Endodermal cell (in vitro differentiated cells): ENCODE measurements around the gene PDE4D. TPM values are rescaled to one million over a fixed set of nuclear protein-coding genes. Genes with fewer than 3 reads are reported as not detected.
"Not testable (repeated sequence)": the region's sequence is repeated elsewhere in the genome, so short reads cannot be mapped to it uniquely, and the experiment has no call there.

ENCODE experiments used
- DNase-seq: peaks from one replicate; pipeline ENCODE4 v3.0.0-alpha.2; 2017
- H3K27ac ChIP-seq: 2 replicates; pipeline ENCODE4 v1.5.1; 2013; ENCODE audit warnings: mild to moderate bottlenecking, low read depth, low read length, moderate library complexity
- H3K27me3 ChIP-seq: 2 replicates; pipeline ENCODE4 v1.6.1; 2013; ENCODE audit warnings: mild to moderate bottlenecking, low read length, moderate library complexity; ENCODE audit not compliant: insufficient read depth, control insufficient read depth, poor library complexity, severe bottlenecking
- H3K36me3 ChIP-seq: 2 replicates; pipeline ENCODE4 v1.7.0; 2013; ENCODE audit warnings: mild to moderate bottlenecking, low read length, moderate library complexity; ENCODE audit not compliant: control insufficient read depth, insufficient read depth
- H3K4me1 ChIP-seq: one replicate; pipeline ENCODE4 v1.7.0; 2013; ENCODE audit warnings: low read length; ENCODE audit not compliant: control insufficient read depth, insufficient read depth
- H3K4me3 ChIP-seq: 2 replicates; pipeline ENCODE4 v1.5.1; 2013; ENCODE audit warnings: mild to moderate bottlenecking, low read length, moderate library complexity
- H3K9ac ChIP-seq: 2 replicates; pipeline ENCODE4 v1.6.1; 2013; ENCODE audit warnings: mild to moderate bottlenecking, low read length, moderate library complexity; ENCODE audit not compliant: poor library complexity, severe bottlenecking; ENCODE audit errors: extremely low read depth
- H3K9me3 ChIP-seq: 2 replicates; pipeline ENCODE4 v1.6.1; 2013; ENCODE audit warnings: mild to moderate bottlenecking, low read length, moderate library complexity; ENCODE audit not compliant: control insufficient read depth
- H3K27ac Mint-ChIP-seq: 2 replicates; pipeline ENCODE4 v1.8.0; 2020; ENCODE audit warnings: mixed read lengths
- H3K27me3 Mint-ChIP-seq: 2 replicates; pipeline ENCODE4 v1.8.0; 2021; ENCODE audit warnings: mild to moderate bottlenecking, mixed read lengths; ENCODE audit not compliant: insufficient read depth
- H3K36me3 Mint-ChIP-seq: 2 replicates; pipeline ENCODE4 v1.8.0; 2020; ENCODE audit warnings: low read depth, mixed read lengths
- H3K4me1 Mint-ChIP-seq: 2 replicates; pipeline ENCODE4 v1.8.0; 2020; ENCODE audit warnings: mixed read lengths
- H3K4me3 Mint-ChIP-seq: 2 replicates; pipeline ENCODE4 v1.8.0; 2020; ENCODE audit warnings: mild to moderate bottlenecking, moderate library complexity, mixed read lengths
- H3K9me3 Mint-ChIP-seq: 2 replicates; pipeline ENCODE4 v1.8.0; 2020; ENCODE audit warnings: mild to moderate bottlenecking, mixed read lengths
- WGBS, 2 experiments: methylation state at CpG; one replicate each; pipeline versions ENCODE4 v1.1.5 to v1.1.7; 2013; ENCODE audit warnings: missing lambda C conversion rate in 2 of 2, mixed read lengths in 1 of 2; ENCODE audit not compliant: insufficient coverage in 1 of 2, insufficient read length in 1 of 2; 5-methylcytosine and 5-hydroxymethylcytosine counted together
- total RNA-seq, 2 donors: library from RNA; stranded (reverse); fragmentation: NEBNext Ultra II Directional in 1 of 2; extraction: Animal tissue kit (Norgen Biotek cat#: 25700) in 1 of 2; gene quantifications; 2 replicates in 1 of 2; 3 replicates in 1 of 2; pipeline ENCODE4 v1.2.1, GENCODE V29; 2021
- TF ChIP-seq, protein P1 (sequence below): fragments of 200-600 bp; sonication (generic); conservative IDR thresholded peaks from 2 replicates; pipeline ENCODE4 v1.5.0; 2021; ENCODE audit warnings: antibody characterized with exemption, mild to moderate bottlenecking

Gene PDE4D
- total RNA-seq, 2 donors from 2014 or later, result 9.2 to 11.4 TPM

- H3K4me3 ChIP-seq, result no peak overlapping the region
- H3K27me3 ChIP-seq, result no peaks in the 10 kb centered on the region
- peaks cover 8% of the 10 kb centered on the region for H3K4me1 Mint-ChIP-seq
- 94% methylated on average over 1 of the region's 3 CpGs; no CpG with 5 or more reads in 1 of the 2 experiments for WGBS, 2 experiments
- no peak overlapping the region for H3K27ac Mint-ChIP-seq
- H3K36me3 ChIP-seq, result no peaks in the 10 kb centered on the region
- H3K27ac ChIP-seq, result no peak overlapping the region
- TF ChIP-seq, protein P1, sequence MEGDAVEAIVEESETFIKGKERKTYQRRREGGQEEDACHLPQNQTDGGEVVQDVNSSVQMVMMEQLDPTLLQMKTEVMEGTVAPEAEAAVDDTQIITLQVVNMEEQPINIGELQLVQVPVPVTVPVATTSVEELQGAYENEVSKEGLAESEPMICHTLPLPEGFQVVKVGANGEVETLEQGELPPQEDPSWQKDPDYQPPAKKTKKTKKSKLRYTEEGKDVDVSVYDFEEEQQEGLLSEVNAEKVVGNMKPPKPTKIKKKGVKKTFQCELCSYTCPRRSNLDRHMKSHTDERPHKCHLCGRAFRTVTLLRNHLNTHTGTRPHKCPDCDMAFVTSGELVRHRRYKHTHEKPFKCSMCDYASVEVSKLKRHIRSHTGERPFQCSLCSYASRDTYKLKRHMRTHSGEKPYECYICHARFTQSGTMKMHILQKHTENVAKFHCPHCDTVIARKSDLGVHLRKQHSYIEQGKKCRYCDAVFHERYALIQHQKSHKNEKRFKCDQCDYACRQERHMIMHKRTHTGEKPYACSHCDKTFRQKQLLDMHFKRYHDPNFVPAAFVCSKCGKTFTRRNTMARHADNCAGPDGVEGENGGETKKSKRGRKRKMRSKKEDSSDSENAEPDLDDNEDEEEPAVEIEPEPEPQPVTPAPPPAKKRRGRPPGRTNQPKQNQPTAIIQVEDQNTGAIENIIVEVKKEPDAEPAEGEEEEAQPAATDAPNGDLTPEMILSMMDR, result no peak
- H3K27me3 Mint-ChIP-seq, result no peaks in the 10 kb centered on the region
- H3K9me3 ChIP-seq, result no peaks in the 10 kb centered on the region
- no peak overlapping the region for H3K4me3 Mint-ChIP-seq
- H3K9ac ChIP-seq, result no peak overlapping the region
- H3K36me3 Mint-ChIP-seq, result no peaks in the 10 kb centered on the region
- H3K9me3 Mint-ChIP-seq, result no peaks in the 10 kb centered on the region
- no peaks in the 10 kb centered on the region for H3K4me1 ChIP-seq
- no peak for DNase-seq
These were observed 317.7 kb downstream of the PDE4D start for GRCh38 chr5:59575648-59576445.

DNA sequence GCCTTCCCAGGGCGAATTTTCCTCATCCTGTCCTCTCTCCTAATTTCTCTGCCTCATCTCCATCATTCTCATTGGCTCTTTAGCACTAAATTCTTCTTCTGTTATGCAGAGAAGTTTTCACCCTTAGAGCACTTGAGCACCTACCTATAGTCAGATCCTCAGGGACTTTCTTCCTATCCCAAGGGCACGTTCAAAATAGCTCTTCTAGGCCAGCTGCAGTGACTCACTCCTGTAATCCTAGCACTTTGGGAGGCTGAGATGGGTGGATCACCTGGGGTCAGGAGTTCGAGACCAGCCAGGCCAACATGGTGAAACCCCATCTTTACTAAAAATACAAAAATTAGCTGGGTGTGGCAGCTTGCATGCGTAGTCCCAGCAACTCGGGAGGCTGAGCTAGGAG, 320.0 kb downstream of the PDE4D start:
- H3K36me3 ChIP-seq, H3K27ac ChIP-seq, H3K27me3 ChIP-seq, H3K4me1 ChIP-seq, H3K9me3 ChIP-seq, H3K4me3 ChIP-seq, H3K4me3 Mint-ChIP-seq, H3K27me3 Mint-ChIP-seq, H3K36me3 Mint-ChIP-seq, H3K9me3 Mint-ChIP-seq, H3K9ac ChIP-seq, H3K27ac Mint-ChIP-seq, DNase-seq: not testable (repeated sequence)
- 92 to 96% methylated on average over 4 to 5 of the region's 5 CpGs for WGBS, 2 experiments
- peaks cover 16% of the 10 kb centered on the region for H3K4me1 Mint-ChIP-seq

DNA sequence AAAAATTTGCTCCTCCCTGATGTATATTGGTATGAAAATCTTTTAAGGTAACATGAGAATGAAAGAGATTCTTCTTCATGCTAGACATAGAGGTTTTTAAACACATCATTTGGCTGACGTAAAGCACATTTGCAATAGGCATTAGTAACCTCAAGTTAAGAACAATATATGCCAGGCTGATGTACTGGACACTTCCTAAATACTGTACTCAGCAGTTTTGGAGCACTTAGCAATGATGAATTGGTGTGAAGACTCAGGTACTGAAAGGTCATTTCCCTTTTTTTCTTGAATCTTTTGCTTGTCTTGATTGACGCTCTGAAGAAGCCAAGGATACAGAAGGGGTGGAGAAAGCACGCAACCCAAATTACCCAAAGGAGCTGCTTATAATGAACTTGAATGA, 322.5 kb downstream of the PDE4D start:
- Histone ChIP-seq H3K4me3 (no peak overlapping the region), H3K4me1 (no peaks in the 10 kb centered on the region), H3K9ac (no peak overlapping the region), H3K27me3 (no peaks in the 10 kb centered on the region), H3K36me3 (no peaks in the 10 kb centered on the region), H3K9me3 (peaks cover 14% of the 10 kb centered on the region), H3K27ac (no peak overlapping the region)
- Mint-ChIP-seq H3K27ac (no peak overlapping the region), H3K9me3 (peaks cover 10% of the 10 kb centered on the region), H3K4me1 (peaks cover 12% of the 10 kb centered on the region), H3K27me3 (no peaks in the 10 kb centered on the region), H3K36me3 (no peaks in the 10 kb centered on the region), H3K4me3 (no peak overlapping the region)
- WGBS, 2 experiments, result 90 to 95% methylated on average over 2 to 3 of the region's 3 CpGs
- DNase-seq, result no peak
- TF ChIP-seq, protein P1, result no peak
